ENCODE results near the gene HMCN1. TPM values are rescaled to one million over a fixed set of nuclear protein-coding genes. Genes with fewer than 3 reads are reported as not detected.

Gene HMCN1
- total RNA-seq, 1 donor from 2014 or later, result 8.9 TPM

- Histone ChIP-seq H3K27me3 (ENCODE audit: low read depth) (no peaks in the 10 kb centered on the region), H3K9me3 (replicated peaks) (peaks cover 7% of the 10 kb centered on the region), H3K36me3 (no peaks in the 10 kb centered on the region), H3K4me3 (no peak overlapping the region), H3K4me1 (peaks cover 7% of the 10 kb centered on the region), H3K27ac (replicated peaks) (no peak overlapping the region)
- TF ChIP-seq CTCF (IDR thresholded peaks at IDR 0.05; ENCODE audit: borderline replicate concordance), result no peak
- intact Hi-C loops (cut with micrococcal nuclease), result no loop called here
- DNase-seq, result no peak
These were observed 208.8 kb downstream of the HMCN1 start for GRCh38 chr1:185942961-185943360.

GRCh38 chr1:185956881-185957280, 222.7 kb downstream of the HMCN1 start:
- Histone ChIP-seq H3K9me3 (replicated peaks) (no peaks in the 10 kb centered on the region), H3K36me3 (no peaks in the 10 kb centered on the region), H3K4me3 (no peak overlapping the region), H3K4me1 (peaks cover 31% of the 10 kb centered on the region), H3K27me3 (ENCODE audit: low read depth) (no peaks in the 10 kb centered on the region), H3K27ac (replicated peaks) (peak overlapping the region; percentile 41)
- no peak for DNase-seq
- no peak for TF ChIP-seq CTCF (IDR thresholded peaks at IDR 0.05; ENCODE audit: borderline replicate concordance)
- intact Hi-C loops (cut with micrococcal nuclease), result no loop called here

- intact Hi-C loops (cut with micrococcal nuclease), result no loop called here
- Histone ChIP-seq H3K36me3 (no peaks in the 10 kb centered on the region), H3K27me3 (ENCODE audit: low read depth) (no peaks in the 10 kb centered on the region), H3K4me3 (no peak overlapping the region), H3K9me3 (replicated peaks) (no peaks in the 10 kb centered on the region), H3K27ac (replicated peaks) (peak overlapping the region; percentile 41), H3K4me1 (peaks cover 36% of the 10 kb centered on the region)
- no peak for TF ChIP-seq CTCF (IDR thresholded peaks at IDR 0.05; ENCODE audit: borderline replicate concordance)
- DNase-seq, result no peak
These were observed 223.5 kb downstream of the HMCN1 start for GRCh38 chr1:185957441-185958363.

- H3K4me1 ChIP-seq, result peaks cover 45% of the 10 kb centered on the region
- H3K27ac ChIP-seq (replicated peaks), result peak overlapping the region; percentile 63
- peak; percentile 73 for DNase-seq
- TF ChIP-seq CTCF (IDR thresholded peaks at IDR 0.05; ENCODE audit: borderline replicate concordance), result no peak
- H3K9me3 ChIP-seq (replicated peaks), result no peaks in the 10 kb centered on the region
- no peaks in the 10 kb centered on the region for H3K36me3 ChIP-seq
- H3K4me3 ChIP-seq, result no peak overlapping the region
- intact Hi-C loops (cut with micrococcal nuclease), result no loop called here
- no peaks in the 10 kb centered on the region for H3K27me3 ChIP-seq (ENCODE audit: low read depth)
These were observed 226.5 kb downstream of the HMCN1 start for GRCh38 chr1:185960422-185961321.

GRCh38 chr1:185961664-185962063, 227.5 kb downstream of the HMCN1 start:
- intact Hi-C loops (cut with micrococcal nuclease), result no loop called here
- no peak overlapping the region for H3K4me3 ChIP-seq
- H3K4me1 ChIP-seq, result peaks cover 55% of the 10 kb centered on the region
- H3K36me3 ChIP-seq, result no peaks in the 10 kb centered on the region
- DNase-seq, result no peak
- H3K27me3 ChIP-seq (ENCODE audit: low read depth), result no peaks in the 10 kb centered on the region
- peak overlapping the region; percentile 63 for H3K27ac ChIP-seq (replicated peaks)
- no peaks in the 10 kb centered on the region for H3K9me3 ChIP-seq (replicated peaks)
- no peak for TF ChIP-seq CTCF (IDR thresholded peaks at IDR 0.05; ENCODE audit: borderline replicate concordance)
